Uterus (tissue), 4 donors: ENCODE measurements around the gene LRSAM1. TPM values are rescaled to one million over a fixed set of nuclear protein-coding genes. Genes with fewer than 3 reads are reported as not detected.

Experiments
- DNase-seq, 2 donors: peaks; one replicate each; pipeline ENCODE4 v3.0.0-alpha.2; 2019 to 2020
- H3K27ac ChIP-seq, 2 donors: fragments of 200-600 bp; sonication (generic); 1 replicate in 1 of 2; 2 replicates in 1 of 2; pipeline ENCODE4 v1.5.1; 2016 to 2018
- H3K27me3 ChIP-seq, 2 donors: fragments of 200-600 bp; sonication (generic); one replicate each; pipeline ENCODE4 v1.5.1; 2018 to 2019; ENCODE audit warnings: control low read depth in 1 of 2
- H3K36me3 ChIP-seq, 2 donors: fragments of 200-600 bp; sonication (generic); one replicate each; pipeline ENCODE4 v1.5.1; 2019; ENCODE audit warnings: control low read depth in 1 of 2
- H3K4me1 ChIP-seq, 2 donors: fragments of 200-600 bp; sonication (generic); one replicate each; pipeline ENCODE4 v1.5.1; 2018 to 2019; ENCODE audit warnings: control low read depth in 1 of 2
- H3K4me3 ChIP-seq, 2 donors: fragments of 200-600 bp; sonication (generic); 1 replicate in 1 of 2; 2 replicates in 1 of 2; pipeline ENCODE4 v1.5.1; 2018 to 2019; ENCODE audit warnings: mild to moderate bottlenecking in 1 of 2
- H3K9me3 ChIP-seq, 2 donors: fragments of 200-600 bp; sonication (generic); one replicate each; pipeline ENCODE4 v1.5.1; 2019; ENCODE audit warnings: control low read depth in 1 of 2
- POLR2A ChIP-seq, 2 donors: fragments of 450-650 bp; IDR thresholded peaks; one replicate each; pipeline ENCODE4 v1.6.1; 2016; ENCODE audit warnings: antibody characterized with exemption in 2 of 2, mild to moderate bottlenecking in 1 of 2, moderate library complexity in 1 of 2
- intact Hi-C: fragments of 100-400 bp; cut with DNase I; formaldehyde crosslinking; loops from one replicate; pipeline ENCODE4 v1.15.1; 2023; ENCODE audit warnings: low total_unique reads
- total RNA-seq, 4 donors: library from RNA; depleted of rRNA in 3 of 4; stranded (reverse); fragments of >200 nt in 3 of 4; gene quantifications; one replicate each; pipeline versions ENCODE4 v1.1.0 to v1.2.4, GENCODE V29; 2014 to 2023
- TF ChIP-seq, protein P1 (sequence below), 4 experiments: fragments of 200-600 bp in 2 of 4; fragments of 450-650 bp in 2 of 4; sonication (generic) in 2 of 4; IDR thresholded peaks; one replicate each; pipeline ENCODE4 v1.5.1; 2016 to 2019; ENCODE audit warnings: antibody characterized with exemption in 4 of 4, mild to moderate bottlenecking in 2 of 4, moderate library complexity in 1 of 4
- donor health status: DM: yes; HTN: yes; CAD: no.

The LRSAM1 gene
- total RNA-seq, 4 donors from 2014 or later, result 6.5 to 25.9 (median 11.3) TPM

DNA sequence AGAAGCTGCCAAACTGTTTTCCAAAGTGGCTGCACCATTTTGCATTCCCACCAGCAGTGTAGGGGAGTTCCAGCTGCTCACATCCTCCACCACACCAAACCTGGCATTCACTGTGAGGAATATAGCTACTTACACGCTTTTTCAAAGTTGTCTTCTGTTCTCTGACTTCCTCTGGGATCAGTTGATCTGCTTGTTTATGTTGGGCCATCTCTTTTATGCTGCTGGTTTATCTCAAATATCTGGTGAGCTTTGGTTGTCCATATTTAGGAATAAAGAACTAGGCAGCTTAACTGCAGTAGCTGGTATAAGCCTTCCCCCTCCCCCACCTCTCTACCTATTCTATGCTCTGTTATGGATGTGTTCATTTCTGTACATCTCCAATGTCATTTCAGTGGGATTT is 35.7 kb upstream of the LRSAM1 start:
- Histone ChIP-seq H3K27ac (no peak overlapping the region), H3K4me1 (no peaks in the 10 kb centered on the region), H3K9me3 (no peaks in the 10 kb centered on the region), H3K27me3 (no peaks in the 10 kb centered on the region), H3K4me3 (no peak overlapping the region), H3K36me3 (no peaks in the 10 kb centered on the region)
- intact Hi-C loops, result no loop called here
- TF ChIP-seq, protein P1, sequence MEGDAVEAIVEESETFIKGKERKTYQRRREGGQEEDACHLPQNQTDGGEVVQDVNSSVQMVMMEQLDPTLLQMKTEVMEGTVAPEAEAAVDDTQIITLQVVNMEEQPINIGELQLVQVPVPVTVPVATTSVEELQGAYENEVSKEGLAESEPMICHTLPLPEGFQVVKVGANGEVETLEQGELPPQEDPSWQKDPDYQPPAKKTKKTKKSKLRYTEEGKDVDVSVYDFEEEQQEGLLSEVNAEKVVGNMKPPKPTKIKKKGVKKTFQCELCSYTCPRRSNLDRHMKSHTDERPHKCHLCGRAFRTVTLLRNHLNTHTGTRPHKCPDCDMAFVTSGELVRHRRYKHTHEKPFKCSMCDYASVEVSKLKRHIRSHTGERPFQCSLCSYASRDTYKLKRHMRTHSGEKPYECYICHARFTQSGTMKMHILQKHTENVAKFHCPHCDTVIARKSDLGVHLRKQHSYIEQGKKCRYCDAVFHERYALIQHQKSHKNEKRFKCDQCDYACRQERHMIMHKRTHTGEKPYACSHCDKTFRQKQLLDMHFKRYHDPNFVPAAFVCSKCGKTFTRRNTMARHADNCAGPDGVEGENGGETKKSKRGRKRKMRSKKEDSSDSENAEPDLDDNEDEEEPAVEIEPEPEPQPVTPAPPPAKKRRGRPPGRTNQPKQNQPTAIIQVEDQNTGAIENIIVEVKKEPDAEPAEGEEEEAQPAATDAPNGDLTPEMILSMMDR (IDR thresholded peaks at IDR 0.05), result no peak
- no peak for DNase-seq

DNA sequence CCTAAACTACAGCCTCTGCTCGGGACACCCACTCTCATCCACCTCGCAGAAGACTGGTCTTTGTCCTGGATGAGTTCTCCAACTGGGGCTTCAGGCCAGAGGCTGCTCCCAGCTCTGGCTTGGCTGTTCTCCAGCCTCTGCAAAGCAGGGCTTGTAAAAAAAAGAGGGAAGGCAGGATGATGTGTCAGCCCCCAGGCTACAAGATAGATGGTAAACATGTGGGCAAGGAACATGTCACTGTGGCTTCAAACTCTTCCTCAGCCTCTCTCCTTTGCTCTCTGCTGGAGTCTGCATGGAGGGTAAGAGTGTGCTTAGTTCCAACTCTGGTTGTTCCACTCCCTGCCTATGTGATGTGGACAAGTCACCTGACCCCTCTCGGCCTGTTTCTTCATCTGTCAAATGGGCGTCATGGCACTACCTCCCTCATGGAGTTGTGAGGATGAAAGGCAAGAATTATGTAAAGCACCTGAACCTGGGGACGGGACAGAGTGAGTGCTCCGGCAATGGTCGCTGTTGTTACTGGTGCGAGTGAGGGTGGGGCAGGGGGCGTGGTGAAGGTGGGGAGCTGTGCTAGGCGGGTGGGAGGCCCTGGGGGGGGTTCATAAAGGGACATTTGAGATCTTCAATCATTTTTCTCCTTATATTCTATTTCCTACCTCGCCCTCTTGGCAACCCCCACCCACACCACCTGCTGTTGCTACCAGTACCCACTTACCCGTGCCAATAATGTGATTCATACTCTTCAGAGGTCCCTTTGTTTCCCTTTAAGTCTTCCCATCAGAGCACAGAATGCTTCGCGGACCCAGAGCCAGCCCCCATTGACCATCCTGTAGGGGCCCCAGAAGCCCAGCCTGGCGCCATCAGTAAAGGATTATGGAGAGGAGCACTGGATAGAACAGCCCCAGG is 33.9 kb upstream of the LRSAM1 start:
- no peak for DNase-seq
- no peaks in the 10 kb centered on the region for H3K36me3 ChIP-seq
- TF ChIP-seq, protein P1 (IDR thresholded peaks at IDR 0.05), result no peak
- no peak for TF ChIP-seq POLR2A (IDR thresholded peaks at IDR 0.05)
- H3K27ac ChIP-seq, result no peak overlapping the region
- H3K27me3 ChIP-seq, result no peaks in the 10 kb centered on the region
- H3K9me3 ChIP-seq, result no peaks in the 10 kb centered on the region
- no peak overlapping the region for H3K4me3 ChIP-seq
- intact Hi-C loops, result no loop called here
- peaks cover 0 to under 1% of the 10 kb centered on the region in 2 donors for H3K4me1 ChIP-seq

DNA sequence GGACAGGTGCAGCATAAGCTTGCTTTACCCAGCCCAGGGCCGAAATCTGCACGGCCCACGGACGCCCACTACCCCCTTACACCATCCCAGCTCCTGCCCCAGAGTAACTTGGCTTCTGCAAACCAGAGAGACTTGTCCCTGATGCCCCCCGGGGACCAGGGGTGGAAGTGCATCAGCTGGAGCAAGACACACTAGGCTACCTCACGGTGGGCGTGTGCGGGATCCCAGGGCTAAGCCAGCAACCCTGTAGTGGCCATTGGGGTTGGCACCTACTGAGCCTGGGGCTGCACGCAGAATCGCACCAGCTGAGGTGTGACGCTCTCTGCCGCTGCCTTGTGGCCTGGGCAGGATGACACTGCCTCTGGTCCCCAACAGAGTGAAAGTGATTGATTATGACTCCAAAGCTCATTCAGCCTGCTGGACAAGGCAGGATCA is 33.3 kb upstream of the LRSAM1 start:
- Histone ChIP-seq H3K9me3 (no peaks in the 10 kb centered on the region), H3K27ac (no peak overlapping the region), H3K36me3 (no peaks in the 10 kb centered on the region), H3K27me3 (no peaks in the 10 kb centered on the region), H3K4me3 (no peak overlapping the region), H3K4me1 (peaks cover 3 to 7% of the 10 kb centered on the region in 2 donors)
- no peak for DNase-seq
- intact Hi-C loops, result no loop called here
- TF ChIP-seq, protein P1 (IDR thresholded peaks at IDR 0.05), result no peak
- TF ChIP-seq POLR2A (IDR thresholded peaks at IDR 0.05), result no peak

DNA sequence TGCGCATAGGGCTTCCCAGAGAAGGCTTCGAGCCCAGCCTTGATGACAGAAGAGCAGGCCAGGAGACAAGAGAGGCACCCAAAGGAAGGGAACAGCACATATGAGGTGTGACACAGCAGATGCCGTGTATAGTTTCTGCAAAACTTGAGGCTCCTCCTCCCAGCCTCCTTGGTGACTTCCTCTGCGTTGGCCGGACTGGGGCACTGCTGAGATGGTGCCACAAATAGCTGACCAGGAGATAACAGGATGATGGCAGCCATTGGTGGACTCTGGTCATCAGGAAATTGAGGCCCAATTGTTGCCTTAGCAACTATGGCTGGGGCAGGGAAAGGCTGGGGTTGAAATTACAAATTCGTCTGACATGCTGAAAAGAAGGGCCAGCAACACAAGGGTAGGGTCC is 32.0 kb upstream of the LRSAM1 start:
- no peaks in the 10 kb centered on the region for H3K9me3 ChIP-seq
- H3K27me3 ChIP-seq, result no peaks in the 10 kb centered on the region
- H3K4me1 ChIP-seq, result peaks cover 5 to 11% of the 10 kb centered on the region in 2 donors
- no peak overlapping the region for H3K27ac ChIP-seq
- no peak overlapping the region for H3K4me3 ChIP-seq
- no peak for TF ChIP-seq POLR2A (IDR thresholded peaks at IDR 0.05)
- TF ChIP-seq, protein P1 (IDR thresholded peaks at IDR 0.05), result no peak
- H3K36me3 ChIP-seq, result no peaks in the 10 kb centered on the region
- intact Hi-C loops, result no loop called here
- DNase-seq, result no peak

DNA sequence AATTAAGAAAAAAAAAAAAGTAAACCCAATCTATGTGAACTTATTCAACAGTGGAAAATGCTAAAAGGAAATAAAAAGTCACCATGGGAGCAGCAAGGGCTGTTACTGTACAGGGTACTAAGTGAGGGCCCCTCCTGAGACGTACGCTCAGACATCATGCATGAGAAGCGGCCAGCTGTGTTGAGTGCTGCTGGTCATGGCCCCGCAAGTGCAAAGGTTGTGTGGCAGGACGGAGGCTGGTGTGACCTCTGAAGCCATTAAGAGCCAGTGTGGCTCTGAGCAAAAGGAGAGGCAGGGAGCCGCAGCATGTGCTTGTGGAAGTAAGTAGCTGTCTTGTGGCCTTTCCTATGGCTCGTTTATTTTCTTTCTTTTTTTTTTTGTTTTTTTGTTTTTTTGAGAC is 30.3 kb upstream of the LRSAM1 start:
- no peak overlapping the region for H3K27ac ChIP-seq
- no peaks in the 10 kb centered on the region for H3K27me3 ChIP-seq
- no peaks in the 10 kb centered on the region for H3K36me3 ChIP-seq
- TF ChIP-seq POLR2A (IDR thresholded peaks at IDR 0.05), result no peak
- TF ChIP-seq, protein P1 (IDR thresholded peaks at IDR 0.05), result no peak
- no peaks in the 10 kb centered on the region for H3K9me3 ChIP-seq
- intact Hi-C loops, result no loop called here
- no peak for DNase-seq
- peaks cover 5 to 11% of the 10 kb centered on the region in 2 donors for H3K4me1 ChIP-seq
- no peak overlapping the region for H3K4me3 ChIP-seq
